Measurements from ENCODE around the gene GNG7.
"Not testable (repeated sequence)": the region's sequence is repeated elsewhere in the genome, so short reads cannot be mapped to it uniquely, and the experiment has no call there.

The GNG7 gene

GRCh38 chr19:2594319-2594718, 108.2 kb downstream of the GNG7 start:
- DNase-seq = peak; percentile 59 to 67

GRCh38 chr19:2592824-2593223, 109.7 kb downstream of the GNG7 start:
- no peak for DNase-seq

GRCh38 chr19:2591537-2592291, 110.8 kb downstream of the GNG7 start:
- DNase-seq = no peak

- no peak for DNase-seq
Measured at GRCh38 chr19:2590630-2591399, 111.7 kb downstream of the GNG7 start.

GRCh38 chr19:2589441-2589840, 113.1 kb downstream of the GNG7 start:
- DNase-seq = no peak

GRCh38 chr19:2588081-2588777, 114.3 kb downstream of the GNG7 start:
- no peak for DNase-seq

GRCh38 chr19:2587001-2587719, 115.3 kb downstream of the GNG7 start:
- no peak for DNase-seq

- no peak for DNase-seq
Measured at GRCh38 chr19:2586196-2586595, 116.3 kb downstream of the GNG7 start.

- no peak for DNase-seq
Measured at GRCh38 chr19:2584002-2584401, 118.5 kb downstream of the GNG7 start.

- DNase-seq = no peak
Measured at GRCh38 chr19:2582984-2583956, 119.2 kb downstream of the GNG7 start.

GRCh38 chr19:2580396-2580795, 122.1 kb downstream of the GNG7 start:
- DNase-seq = not testable (repeated sequence)

- DNase-seq = no peak
Measured at GRCh38 chr19:2579678-2580280, 122.7 kb downstream of the GNG7 start.

- peak; percentile 54 to 75 for DNase-seq
Measured at GRCh38 chr19:2578901-2579677, 123.4 kb downstream of the GNG7 start.

GRCh38 chr19:2578391-2578890, 124.1 kb downstream of the GNG7 start:
- DNase-seq = no peak

GRCh38 chr19:2577722-2578335, 124.7 kb downstream of the GNG7 start:
- no peak for DNase-seq

- no peak for DNase-seq
Measured at GRCh38 chr19:2575734-2576481, 126.6 kb downstream of the GNG7 start.

- no peak for DNase-seq
Measured at GRCh38 chr19:2574971-2575630, 127.4 kb downstream of the GNG7 start.

GRCh38 chr19:2574478-2574931, 128.0 kb downstream of the GNG7 start:
- no peak for DNase-seq

Measured in inflammatory macrophage treated with lipopolysaccharide for 1 hour (primary cell).